Measurements from ENCODE around the gene PDGFRB.
A peak's percentile ranks its signal among the peaks of the same experiment; 100 is the strongest.

The PDGFRB gene

GRCh38 chr5:150080696-150081435 is 74.8 kb downstream of the PDGFRB start:
- no peak for DNase-seq

DNA sequence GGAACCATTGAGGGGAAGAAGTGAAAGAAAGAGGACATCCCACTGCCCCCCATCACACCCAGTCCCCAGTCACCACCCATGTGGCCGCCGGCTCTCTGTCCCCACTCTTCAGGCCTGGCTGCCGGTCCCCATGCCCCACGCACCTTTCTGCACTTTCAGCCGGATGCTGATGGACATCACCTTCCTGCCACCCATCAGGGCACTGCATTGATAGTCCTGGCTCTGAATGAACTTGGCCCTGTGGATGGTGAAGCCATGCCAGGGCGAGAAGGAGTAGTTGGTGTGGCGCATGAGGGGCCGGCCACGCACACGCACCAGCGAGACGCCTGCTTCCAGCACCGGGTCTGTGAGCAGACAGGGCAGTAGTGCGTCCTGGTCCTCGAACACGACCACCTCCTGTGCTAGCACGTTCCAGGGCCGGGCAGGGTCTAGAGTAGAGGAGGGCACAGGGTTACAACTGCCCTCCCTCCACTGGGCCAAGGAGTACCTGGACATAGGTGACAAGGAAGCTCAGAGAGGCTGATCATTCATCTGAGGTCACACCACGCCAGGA is 75.7 kb downstream of the PDGFRB start:
- no peak for DNase-seq

GRCh38 chr5:150078802-150079689 is 76.6 kb downstream of the PDGFRB start:
- no peak for DNase-seq

DNA sequence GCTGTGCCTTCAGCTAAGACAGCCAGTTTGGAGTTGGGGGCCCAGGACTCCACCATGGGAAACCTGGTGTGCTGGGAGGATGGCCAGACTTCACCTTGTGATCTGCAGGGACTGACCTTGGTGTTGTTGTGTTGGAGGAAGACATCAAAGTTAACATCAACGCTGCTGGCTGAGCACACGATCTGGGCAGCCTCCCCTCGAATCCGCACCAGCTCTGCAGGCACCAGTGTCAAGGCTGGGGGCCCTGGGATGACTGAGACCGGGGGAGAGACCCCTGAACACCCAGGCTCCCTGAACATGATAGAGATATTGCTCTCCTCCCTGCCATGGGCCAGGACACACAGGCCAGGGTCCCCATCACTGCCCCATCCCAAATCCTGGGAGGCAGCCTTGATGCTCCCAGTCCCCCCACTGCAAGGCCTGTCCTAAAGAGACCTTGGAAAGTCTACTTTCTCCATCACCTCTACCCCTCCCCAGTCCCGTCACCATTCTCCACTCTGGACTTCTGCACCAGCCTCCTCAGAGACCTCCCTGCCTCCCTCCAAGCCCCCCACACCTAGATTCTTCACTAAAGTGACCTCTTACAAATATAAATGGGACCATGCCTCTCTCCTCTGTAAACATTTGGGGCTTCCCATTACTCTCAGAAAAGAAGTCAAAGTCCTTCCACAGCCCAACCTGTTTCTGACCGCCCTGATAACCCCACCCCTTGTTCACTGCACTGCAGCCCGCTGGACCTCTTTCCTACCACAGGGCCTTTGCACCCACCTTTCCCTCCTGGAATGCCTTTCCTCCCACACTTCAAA is 77.4 kb downstream of the PDGFRB start:
- DNase-seq, result no peak

DNA sequence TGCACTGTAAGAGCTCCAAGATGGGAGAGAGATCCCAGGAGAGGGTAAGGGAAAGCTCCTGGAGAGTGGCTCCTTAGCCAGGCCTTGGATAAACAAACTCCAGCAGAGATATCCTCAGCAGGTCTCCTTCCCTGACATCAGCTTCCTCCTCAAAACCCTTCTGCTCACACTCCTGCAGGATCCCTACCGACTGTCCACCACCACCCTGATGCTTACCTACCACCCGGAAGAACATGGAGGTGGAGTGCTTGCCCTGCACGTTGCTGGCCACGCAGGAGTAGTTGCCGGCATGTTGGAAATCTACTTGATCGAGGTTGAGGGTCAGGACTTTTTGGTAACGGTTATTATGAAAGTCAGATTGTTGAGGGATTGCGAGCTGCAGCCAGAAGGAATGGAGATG is 78.6 kb downstream of the PDGFRB start:
- no peak for DNase-seq

GRCh38 chr5:150075806-150076205 is 79.8 kb downstream of the PDGFRB start:
- no peak for DNase-seq

GRCh38 chr5:150075233-150075632 is 80.4 kb downstream of the PDGFRB start:
- DNase-seq, result no peak

- no peak for DNase-seq
Measured at GRCh38 chr5:150073677-150074076, 82.0 kb downstream of the PDGFRB start.

- no peak for DNase-seq
Measured at GRCh38 chr5:150073086-150073625, 82.5 kb downstream of the PDGFRB start.

DNA sequence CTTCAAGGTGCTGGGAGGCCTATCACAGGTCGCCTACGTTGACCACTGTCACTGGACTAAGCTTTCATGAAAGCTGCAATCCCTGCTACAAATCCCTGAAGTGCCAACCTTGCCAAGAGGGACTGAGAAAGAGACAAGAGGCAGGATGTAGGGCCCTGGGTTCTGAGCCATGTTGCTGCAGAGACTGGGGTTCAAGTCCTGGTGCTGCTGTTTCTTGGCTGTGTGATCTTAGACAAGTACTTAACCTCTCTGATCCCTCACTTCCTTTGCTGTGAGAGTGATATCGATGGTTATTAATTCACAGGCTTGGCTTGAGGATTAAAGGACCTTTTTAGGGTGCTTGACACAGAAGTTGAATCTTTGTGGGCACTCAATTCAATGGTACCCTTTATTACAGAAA is 84.8 kb downstream of the PDGFRB start:
- DNase-seq, result no peak

GRCh38 chr5:150069672-150070627 is 85.7 kb downstream of the PDGFRB start:
- DNase-seq, result no peak

- no peak for DNase-seq
Measured at GRCh38 chr5:150068961-150069645, 86.5 kb downstream of the PDGFRB start.

DNA sequence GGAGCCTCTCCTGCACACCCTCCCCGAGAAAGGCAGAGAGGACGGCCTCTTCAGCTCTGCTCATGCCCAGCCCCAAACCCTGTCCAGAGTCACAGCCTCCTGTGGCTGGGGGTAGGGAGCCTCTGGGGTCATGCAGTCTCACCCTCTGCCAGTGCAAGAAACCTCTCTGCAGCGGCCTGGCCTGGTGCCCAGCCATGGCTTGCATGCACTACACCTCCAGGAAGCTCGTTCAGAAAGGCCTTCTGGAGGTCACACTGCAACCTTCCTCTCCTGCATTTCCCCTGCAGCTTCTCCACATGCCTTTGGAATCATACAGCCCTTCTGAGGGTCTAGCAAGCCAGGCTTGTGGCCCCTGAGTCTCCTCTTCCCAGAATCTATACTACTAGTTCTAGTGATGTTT is 87.2 kb downstream of the PDGFRB start:
- peak; percentile 33 for DNase-seq

DNA sequence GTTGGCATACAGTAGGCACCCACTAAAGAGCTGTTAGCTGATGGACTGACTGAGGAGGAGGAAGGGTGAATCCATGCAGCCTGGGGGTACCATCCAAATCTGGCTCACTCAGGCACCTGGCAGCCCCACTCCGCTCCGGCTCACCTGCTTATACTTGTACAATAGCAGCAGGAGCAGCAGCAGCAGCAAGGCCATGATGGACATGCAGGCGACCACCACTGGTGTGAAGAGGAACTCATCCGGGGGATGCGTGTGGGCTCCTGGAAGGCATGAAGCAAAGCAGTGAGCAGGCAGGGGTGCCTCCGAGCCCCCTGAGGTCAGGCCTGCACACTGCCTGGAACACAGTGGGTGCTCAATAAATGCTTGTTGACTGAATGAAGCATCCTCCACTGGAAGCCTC is 87.6 kb downstream of the PDGFRB start:
- DNase-seq, result no peak

GRCh38 chr5:150067405-150067960 is 88.2 kb downstream of the PDGFRB start:
- no peak for DNase-seq

- DNase-seq, result peak; percentile 76
Measured at GRCh38 chr5:150066901-150067396, 88.7 kb downstream of the PDGFRB start.

DNA sequence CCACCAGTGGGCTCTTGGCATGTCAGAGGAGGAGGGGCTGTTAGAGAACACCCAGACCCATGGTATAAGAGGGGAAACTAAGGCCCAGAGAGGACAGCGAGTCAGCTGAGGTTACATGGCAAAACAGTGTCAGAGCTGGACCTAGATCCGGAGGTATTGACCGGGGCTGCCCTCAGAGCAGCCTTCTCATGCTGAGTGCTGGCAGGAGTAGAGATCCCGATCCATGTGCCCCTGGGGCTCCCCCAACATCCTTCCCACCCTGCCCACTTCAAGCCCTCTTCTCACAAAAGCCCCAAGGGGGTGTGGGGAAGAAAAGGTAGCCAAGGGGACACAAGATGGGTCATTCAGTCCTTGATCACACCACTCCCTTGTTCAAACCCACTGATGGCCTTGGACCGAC is 89.2 kb downstream of the PDGFRB start:
- no peak for DNase-seq

- DNase-seq, result peak; percentile 36
Measured at GRCh38 chr5:150065886-150066285, 89.8 kb downstream of the PDGFRB start.

GRCh38 chr5:150065346-150065745 is 90.3 kb downstream of the PDGFRB start:
- DNase-seq, result peak; percentile 82

- DNase-seq, result no peak
Measured at GRCh38 chr5:150064681-150065220, 90.9 kb downstream of the PDGFRB start.
